Measurements from ENCODE around the gene WDR33.
"Not testable (repeated sequence)": the region's sequence is repeated elsewhere in the genome, so short reads cannot be mapped to it uniquely, and the experiment has no call there.

The WDR33 gene

DNA sequence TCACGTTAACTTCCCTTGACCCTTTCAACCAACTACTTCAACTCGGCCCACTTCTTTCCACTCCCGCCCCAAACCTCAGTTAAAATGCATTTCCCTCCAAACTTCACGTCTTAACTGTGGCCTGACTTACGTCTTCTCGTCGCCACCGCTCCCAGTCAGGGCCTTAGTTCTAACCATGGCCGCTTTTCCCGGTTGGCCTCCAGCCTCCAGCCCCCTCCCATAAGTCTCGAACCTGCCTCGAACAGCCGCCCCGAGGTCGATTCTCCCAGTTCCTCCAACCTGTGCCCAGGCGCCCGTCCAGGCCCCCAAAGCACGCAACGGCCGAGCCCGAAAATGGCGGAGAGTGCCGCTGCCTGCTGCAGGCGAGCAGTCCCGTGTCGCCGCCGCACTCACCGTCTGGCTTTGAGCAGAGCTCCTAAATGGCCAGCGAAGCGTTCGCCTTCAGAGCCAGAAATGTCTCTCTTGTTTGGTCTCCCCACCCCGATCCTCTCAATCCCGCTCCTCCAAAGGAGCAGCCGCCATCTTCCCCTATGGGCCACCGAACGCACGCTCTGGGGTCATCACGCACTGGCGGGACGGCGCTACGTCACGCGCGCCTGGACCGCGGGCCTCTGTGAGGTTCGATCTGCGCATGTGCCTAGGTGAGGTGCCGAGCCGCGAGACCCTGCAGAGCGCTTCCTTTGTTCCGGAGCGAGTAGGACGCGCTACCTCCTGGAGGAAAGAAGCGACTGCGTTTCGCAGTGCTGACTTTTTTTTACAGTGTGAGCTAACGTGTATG is at the start of gene WDR33:
WDR33 (minus strand) TSS at position 553 of the 778 bp plus-strand sequence. CDS start 40,190 bp downstream, outside the sequence.
- peak; percentile 99 for ATAC-seq

DNA sequence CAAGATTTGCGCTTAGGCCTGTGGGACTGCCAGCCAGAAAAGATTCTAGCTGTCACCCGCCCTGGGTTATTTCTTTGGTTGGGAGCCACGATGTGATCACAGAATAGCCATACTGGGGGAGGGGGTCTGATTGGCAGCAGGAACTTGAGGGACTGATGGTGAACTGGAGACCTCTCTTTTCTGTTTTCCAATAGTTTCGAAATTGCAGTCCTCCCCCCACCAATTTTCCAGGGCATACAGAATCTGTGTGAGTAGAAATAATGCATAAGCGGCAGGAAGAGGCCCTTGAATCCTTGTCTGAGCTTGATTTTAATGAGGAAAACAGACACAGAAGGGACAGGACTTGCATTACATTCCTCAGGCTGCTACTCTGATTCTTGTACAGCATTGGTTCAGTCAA is 49.2 kb upstream of the WDR33 start:
- no peak for ATAC-seq

- no peak for ATAC-seq
Measured at GRCh38 chr2:127859712-127860085, 48.7 kb upstream of the WDR33 start.

- ATAC-seq = no peak
Measured at GRCh38 chr2:127857265-127857808, 46.4 kb upstream of the WDR33 start.

DNA sequence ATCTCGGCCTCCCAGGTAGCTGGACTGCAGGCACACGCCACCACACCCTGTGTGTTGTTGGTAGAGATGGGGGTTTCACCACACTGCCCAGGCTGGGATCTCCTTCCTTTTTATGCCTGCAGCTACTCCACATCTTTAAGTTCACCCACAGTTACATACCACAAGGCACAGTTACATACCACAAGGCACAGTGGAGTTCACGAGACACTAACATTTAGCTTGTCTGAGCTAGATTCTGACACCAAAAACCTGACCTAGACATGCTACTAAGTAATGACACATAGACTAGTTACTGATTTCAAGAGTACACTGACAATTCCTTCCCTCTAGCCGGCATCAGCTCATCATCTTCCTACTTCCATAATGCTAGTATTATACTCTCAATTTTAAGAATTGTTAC is 42.7 kb upstream of the WDR33 start:
- ATAC-seq = no peak

DNA sequence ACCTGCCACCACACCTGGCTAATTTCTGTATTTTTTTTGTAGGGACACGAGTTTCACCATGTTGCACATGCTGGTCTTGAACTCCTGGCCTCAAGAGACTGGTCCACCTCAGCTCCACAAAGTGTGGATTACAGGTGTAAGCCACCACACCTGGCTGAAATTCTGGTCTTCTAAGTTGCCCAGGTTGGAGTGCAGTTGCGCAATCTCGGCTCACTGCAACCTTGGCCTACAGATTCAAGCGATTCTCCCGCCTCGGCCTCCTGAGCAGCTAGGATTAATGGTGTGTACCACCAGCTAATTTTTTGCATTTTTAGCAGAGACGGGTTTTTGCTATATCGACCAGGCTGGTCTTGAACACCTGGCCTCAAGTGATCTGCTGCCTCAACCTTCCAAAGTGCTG is 41.4 kb upstream of the WDR33 start:
- no peak for ATAC-seq

DNA sequence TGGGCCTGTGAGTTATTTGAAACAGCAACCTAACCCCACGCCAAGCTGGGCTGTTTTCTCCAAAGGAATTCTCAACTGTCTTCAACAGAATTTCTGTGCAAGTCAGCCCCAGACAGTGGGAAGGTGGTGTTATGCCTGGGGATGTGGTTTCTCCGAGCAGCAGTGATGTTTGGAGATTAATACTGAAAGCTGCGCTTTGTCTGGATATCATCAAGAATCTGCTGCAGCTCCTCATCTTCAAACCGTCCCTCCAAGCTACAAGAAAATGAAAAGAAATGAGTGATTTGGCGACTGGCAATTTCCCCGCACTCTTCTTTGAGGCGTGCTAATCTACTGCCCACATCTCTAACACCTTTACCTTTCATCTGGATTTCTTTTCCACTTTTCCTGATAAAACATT is 37.0 kb upstream of the WDR33 start:
- no peak for ATAC-seq

- ATAC-seq = no peak
Measured at GRCh38 chr2:127844973-127845372, 34.0 kb upstream of the WDR33 start.

- ATAC-seq = no peak
Measured at GRCh38 chr2:127843677-127844076, 32.7 kb upstream of the WDR33 start.

GRCh38 chr2:127841466-127842178 is 30.7 kb upstream of the WDR33 start:
- ATAC-seq = no peak

- ATAC-seq = no peak
Measured at GRCh38 chr2:127840893-127841292, 29.9 kb upstream of the WDR33 start.

GRCh38 chr2:127834951-127835350 is 24.0 kb upstream of the WDR33 start:
- no peak for ATAC-seq

- ATAC-seq = peak; percentile 93 to 98
Measured at GRCh38 chr2:127829845-127830246, 18.9 kb upstream of the WDR33 start.

GRCh38 chr2:127826708-127827107 is 15.7 kb upstream of the WDR33 start:
- not testable (repeated sequence) for ATAC-seq

- no peak for ATAC-seq
Measured at GRCh38 chr2:127826047-127826446, 15.1 kb upstream of the WDR33 start.

DNA sequence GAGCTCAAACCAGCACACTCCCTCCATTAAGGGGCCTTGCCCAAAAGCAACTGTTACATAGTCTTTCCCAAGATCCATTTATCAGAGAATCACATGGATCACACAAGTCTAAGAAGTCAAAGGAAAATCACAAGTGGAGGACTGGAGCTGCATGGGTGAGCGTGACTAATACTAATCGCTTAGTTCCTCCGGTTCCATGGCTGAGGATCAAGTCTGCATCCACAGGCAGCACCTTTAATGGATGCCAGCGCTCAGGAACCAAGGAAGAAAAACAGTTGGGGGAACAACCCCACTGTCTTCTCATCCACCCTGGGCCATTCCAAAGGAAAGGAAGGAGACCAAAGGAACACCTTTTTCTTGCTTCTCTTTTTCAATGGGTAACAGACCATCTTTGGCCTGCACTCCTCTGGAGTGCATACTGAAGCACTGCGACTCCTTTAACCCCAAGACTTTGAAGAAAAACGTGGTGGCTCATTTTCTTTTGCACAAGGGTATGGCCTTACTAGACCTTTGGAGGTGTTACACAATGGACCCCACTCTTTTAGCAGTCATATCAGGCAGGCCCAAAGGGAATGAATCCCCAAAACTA is 9.2 kb upstream of the WDR33 start:
- ATAC-seq = no peak

DNA sequence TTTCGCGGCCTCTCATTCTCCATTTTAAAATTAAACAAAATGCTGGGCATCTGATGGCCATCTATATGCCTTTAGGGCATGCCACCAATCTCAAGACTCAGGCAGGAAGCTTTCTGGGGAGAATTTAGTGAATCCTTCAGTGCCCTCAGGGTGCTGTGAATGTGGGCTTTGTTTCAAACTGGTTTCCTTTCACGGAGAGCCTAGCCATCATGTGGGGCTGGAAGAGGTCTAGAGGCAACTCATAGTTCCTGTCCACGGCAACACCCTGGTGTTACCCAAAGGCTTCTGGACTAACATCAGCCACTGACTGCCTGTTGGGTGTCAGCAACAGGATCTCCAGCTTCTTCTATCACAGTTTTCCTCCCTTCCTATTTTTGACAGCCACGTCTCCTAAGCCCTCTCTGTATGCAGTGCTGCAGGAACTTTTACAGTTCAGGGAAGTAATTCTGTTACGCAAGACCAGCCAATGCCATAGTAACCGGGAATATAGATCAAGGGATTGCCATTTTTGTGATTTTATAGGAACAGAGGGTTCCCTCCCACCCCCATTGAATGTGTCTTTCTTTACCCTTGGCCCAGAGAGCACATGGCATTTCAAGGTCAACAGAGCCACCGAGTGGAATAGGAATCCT is 7.9 kb upstream of the WDR33 start:
- ATAC-seq = no peak

DNA sequence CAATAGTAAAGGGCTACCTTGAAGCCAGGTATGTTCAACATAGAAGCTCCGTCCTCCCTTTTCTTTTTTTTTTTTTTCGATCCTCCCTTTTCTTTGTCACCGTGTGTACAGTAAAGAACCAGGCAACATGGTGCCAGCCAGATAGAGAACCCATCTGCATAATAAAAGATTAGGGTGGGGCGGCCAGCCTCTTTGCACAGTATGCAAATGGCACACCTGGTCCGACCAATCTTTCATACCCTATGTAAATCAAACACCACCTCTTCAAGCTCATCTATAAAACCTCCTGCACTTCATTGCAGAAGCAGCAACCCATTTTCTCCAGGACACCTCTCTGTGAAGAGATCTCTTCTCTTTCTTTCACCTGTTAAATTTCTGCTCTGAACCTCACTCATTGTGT is 7.3 kb upstream of the WDR33 start:
- no peak for ATAC-seq

DNA sequence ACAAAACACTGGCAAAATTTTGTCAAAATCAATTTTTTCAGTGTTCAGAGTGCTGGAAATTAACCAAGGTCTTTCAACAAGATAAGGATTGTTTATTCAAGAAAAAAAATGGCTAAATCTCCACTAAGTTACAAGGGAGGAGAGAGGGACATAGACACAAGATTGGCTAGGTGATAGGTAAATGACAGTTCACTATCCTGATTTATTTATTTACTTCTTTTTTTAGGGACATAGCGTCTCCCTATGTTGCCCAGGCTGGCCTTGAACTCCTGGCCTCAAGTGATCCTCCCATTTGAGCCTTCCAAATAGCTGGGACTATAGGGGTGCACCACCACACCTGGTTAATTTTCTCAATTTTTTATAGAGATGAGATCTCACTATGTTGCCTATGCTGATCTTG is 3.7 kb upstream of the WDR33 start:
- no peak for ATAC-seq

- not testable (repeated sequence) for ATAC-seq
Measured at GRCh38 chr2:127812441-127812840, 1.5 kb upstream of the WDR33 start.

DNA sequence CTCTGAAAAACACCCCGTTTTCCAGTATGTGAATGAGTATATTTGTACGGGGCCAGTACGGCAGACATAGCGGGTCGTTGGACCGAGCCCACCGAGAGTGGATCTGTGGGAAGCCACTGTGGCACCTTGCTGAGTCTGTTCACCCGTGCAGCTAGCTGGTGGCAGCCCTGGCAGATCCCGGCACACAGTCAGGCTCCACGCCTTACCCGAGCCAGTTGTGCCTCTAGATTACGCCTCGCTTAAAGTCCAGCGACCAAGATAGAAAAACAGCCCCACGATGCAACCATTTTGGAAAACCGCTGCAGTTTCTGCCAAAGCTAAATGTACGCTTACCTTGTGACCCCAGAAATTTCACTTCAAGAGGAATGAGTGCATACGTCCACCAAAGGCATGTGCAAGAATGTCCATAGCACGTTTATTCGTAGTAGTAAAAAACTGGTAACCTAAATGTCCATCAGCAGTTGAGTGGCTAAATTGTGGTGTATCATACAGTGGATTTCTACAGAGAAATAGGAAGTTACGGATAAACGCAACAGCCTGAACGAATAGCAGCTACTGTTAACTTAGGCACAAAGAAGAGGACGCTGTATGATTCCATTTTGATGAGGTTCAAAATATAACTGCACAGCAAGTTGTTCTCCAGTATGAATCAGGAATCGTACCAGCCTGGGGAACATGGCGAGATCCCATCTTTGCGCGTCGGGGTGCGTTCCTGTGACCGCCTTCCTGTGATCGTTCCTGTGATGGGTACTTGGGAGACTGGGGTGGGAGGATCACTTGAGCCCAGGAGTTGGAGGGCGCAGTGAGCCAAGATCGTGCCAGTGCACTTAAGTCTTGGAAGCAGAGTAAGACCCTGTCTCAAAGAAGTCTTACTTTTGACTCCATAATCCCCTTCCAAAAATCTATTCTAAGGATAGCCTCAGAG is 688 bp upstream of the WDR33 start:
- peak in 1 of 2 donors; percentile 29 for ATAC-seq

GRCh38 chr2:127810156-127810618 is 784 bp downstream of the WDR33 start:
- no peak for ATAC-seq
